GM13977 (cell line): ENCODE results near the gene RFX7.

Experiments used
- DNase-seq: peaks from one replicate; pipeline ENCODE4 v3.0.0; 2012; ENCODE audit warnings: low spot score
- CTCF ChIP-seq: IDR thresholded peaks from 2 replicates; pipeline ENCODE4 v1.5.1; 2012; ENCODE audit warnings: mild to moderate bottlenecking, control low read depth; ENCODE audit not compliant: insufficient read depth; ENCODE audit errors: extremely low read depth, missing control alignments
- in situ Hi-C: fragments of 300-500 bp; cut with MboI; formaldehyde crosslinking; loops from one replicate; pipeline ENCODE4 v1.12.0; 2022; ENCODE audit warnings: low sequenced_read_pairs, low pct_unique_long_range_greater_than_20kb, mixed read lengths, inconsistent platforms; ENCODE audit not compliant: unreplicated experiment

Gene RFX7

DNA sequence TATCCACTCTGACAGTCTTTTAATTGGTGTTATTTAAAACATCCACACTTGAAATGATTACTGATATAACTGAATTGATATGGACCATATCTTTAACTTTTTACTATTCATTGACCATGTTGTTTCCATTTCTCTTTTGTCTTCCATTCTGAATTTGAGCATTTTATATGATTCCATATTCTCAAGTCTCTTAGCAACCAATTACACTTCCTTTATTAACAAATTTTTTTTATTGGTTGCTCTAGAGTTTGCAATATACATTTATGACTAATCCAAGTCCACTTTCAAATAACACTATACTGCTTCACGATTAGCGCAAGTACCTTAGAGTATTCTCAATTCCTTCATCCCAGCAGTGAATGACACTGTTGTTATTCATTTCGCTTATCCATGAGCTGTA is 16.4 kb downstream of the RFX7 start:
- no peak for TF ChIP-seq CTCF
- DNase-seq: no peak
- in situ Hi-C loops: no loop called here

DNA sequence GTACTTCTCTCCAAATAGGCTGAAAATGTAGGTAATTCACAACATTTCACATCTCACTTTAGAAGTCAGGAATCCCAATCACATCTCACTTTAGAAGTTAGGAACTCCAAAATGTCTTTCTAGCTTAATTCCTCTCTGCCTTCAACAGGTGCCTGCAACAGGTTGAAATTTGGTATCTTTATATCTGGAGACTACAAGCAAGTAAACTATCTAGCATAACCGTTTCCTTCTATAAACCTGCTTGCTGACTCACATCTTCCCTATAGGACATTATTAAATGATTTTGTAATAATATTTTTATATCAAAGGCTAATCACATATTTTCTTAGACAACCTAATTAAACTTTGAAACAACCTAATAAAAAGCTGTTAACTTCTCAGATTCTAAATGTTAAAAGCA is 18.2 kb downstream of the RFX7 start:
- no peak for TF ChIP-seq CTCF
- DNase-seq: no peak
- in situ Hi-C loops: no loop called here

DNA sequence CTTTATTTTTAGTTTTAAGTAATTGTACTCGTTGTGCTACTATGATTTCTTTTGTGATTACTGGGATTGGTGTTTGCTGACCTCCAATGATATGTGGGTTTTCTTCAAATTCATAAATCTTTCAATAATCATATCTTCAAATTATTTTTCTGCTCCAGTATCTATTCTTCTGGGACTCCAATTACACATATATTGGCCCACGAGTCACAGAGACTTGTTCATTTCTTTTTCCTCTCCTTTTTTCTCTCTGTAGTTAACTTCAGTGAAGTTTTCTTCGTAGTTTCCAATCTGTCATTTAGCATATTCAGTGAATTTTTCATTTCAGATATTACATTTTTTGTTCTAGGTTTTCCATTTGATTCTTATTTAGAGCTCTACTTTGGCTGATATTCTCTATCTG is 21.4 kb downstream of the RFX7 start:
- in situ Hi-C loops: no loop called here
- no peak for DNase-seq
- TF ChIP-seq CTCF: no peak

DNA sequence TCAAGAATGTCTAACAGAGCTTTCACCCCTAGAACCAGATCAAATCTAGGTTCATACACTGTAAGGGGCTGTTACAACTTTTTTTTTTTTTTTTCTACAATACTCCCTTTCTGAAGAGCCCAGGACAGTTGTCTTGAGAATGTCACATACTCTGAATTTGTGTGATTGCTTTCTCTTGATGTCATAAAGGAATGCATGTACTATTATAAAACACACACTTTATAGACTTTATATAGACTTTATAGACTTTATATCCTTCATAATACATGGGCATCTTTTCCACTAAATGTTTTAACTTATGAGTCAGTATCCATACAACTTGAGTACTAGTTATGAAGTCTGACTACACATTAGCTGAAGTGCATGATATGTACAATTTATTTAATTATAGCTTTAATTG is 26.3 kb downstream of the RFX7 start:
- TF ChIP-seq CTCF: no peak
- in situ Hi-C loops: no loop called here
- no peak for DNase-seq

DNA sequence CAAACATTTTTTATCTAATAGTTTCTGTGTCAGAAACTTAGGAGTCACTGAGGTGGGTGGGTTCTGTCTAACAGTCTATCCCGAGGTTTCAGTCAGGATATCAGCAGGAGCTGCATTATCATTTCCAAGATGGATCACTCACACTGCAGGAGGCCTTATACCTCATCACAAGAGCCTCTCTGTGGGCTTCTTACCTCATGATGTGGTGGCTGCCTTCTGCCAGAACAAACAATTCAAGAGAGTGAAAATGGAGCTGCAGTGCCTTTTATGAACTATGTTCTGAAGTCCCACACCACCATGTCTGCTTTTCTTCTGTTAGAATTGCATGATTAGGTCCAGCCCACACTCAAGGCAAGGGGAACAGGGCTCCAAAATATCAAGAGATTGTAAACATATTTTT is 27.9 kb downstream of the RFX7 start:
- in situ Hi-C loops: no loop called here
- no peak for DNase-seq
- no peak for TF ChIP-seq CTCF

DNA sequence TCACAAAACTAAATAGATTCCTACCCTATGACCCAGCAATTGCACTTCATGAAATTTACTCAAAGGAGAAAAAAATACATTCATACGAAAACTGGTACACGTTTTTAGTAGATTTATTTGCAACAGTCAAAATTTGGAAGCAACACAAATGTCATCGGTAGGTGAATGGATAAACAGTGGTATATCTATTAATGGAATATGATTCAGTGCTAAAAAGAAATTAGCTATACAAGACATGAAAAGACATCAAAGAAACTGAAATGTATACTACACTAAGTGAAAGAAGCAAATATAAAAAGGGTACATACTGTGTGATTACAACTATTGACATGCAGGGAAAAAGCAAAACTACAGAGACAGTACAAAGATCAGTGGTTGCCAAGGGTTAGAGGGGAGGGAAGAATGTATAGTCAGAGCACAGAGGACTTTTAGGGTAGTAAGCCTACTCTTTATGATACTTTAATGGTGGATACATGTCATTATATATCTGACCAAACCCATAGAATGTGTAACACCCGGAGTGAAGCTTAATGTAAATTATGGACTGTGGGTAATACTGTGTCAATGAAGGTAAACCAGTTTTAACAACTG is 31.6 kb downstream of the RFX7 start:
- TF ChIP-seq CTCF: no peak
- no peak for DNase-seq
- in situ Hi-C loops: no loop called here

DNA sequence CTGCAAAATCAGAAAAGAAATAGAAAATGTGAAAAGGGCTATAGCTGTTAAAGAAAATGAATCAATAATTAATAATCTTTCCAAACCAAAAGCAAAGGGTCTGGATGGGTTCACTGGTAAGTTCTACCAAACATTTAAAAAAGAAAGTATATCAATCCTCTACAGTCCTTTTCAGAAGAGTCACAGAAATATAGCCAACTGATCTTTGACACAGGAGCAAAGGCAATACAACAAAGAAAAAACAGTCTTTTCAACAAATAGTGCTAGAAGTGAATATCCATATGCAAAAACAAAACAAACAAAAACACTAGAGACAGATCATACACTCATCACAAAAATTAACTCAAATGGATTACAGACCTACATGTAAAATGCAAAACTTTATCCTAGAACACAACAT is 32.6 kb downstream of the RFX7 start:
- in situ Hi-C loops: no loop called here
- TF ChIP-seq CTCF: no peak
- no peak for DNase-seq
